Tibial nerve (tissue), 4 donors: Measurements from ENCODE around the gene CIITA.

Experiments
- EP300 ChIP-seq, 2 donors: sonication (generic); formaldehyde crosslinking; IDR thresholded peaks; one replicate each; pipeline ENCODE4 v1.6.1; 2017; ENCODE audit warnings: antibody characterized with exemption in 2 of 2, mild to moderate bottlenecking in 1 of 2
- POLR2A ChIP-seq, 2 donors: fragments of 450-650 bp; IDR thresholded peaks; one replicate each; pipeline ENCODE4 v1.6.1; 2017; ENCODE audit warnings: antibody characterized with exemption in 2 of 2, mild to moderate bottlenecking in 2 of 2, moderate library complexity in 2 of 2
- TF ChIP-seq, protein P1 (sequence below), 5 experiments: fragments of 200-600 bp in 3 of 5; fragments of 450-650 bp in 2 of 5; sonication (generic) in 3 of 5; IDR thresholded peaks; one replicate each; pipeline ENCODE4 v1.5.1; 2016 to 2019; ENCODE audit warnings: antibody characterized with exemption in 5 of 5, mild to moderate bottlenecking in 3 of 5, moderate library complexity in 2 of 5

DNA sequence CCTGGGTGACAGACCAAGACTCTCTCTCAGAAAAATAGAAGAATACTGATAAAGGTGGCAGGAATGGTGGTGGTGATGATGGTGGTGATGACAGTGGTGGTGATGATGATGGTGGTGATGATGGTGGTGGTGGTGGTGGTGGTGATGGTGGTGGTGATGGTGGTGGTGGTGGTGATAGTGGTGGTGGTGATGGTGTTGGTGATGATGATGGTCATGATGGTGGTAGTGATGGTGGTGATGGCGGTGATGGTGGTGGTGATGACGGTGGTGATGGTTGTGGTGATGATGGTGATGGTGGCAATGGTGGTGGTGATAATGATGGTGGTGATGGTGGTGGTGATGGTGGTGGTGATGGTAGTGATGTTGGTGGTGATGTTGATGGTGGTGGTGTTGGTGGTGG, 18.0 kb upstream of the CIITA start:
- TF ChIP-seq, protein P1, sequence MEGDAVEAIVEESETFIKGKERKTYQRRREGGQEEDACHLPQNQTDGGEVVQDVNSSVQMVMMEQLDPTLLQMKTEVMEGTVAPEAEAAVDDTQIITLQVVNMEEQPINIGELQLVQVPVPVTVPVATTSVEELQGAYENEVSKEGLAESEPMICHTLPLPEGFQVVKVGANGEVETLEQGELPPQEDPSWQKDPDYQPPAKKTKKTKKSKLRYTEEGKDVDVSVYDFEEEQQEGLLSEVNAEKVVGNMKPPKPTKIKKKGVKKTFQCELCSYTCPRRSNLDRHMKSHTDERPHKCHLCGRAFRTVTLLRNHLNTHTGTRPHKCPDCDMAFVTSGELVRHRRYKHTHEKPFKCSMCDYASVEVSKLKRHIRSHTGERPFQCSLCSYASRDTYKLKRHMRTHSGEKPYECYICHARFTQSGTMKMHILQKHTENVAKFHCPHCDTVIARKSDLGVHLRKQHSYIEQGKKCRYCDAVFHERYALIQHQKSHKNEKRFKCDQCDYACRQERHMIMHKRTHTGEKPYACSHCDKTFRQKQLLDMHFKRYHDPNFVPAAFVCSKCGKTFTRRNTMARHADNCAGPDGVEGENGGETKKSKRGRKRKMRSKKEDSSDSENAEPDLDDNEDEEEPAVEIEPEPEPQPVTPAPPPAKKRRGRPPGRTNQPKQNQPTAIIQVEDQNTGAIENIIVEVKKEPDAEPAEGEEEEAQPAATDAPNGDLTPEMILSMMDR (IDR thresholded peaks at IDR 0.05): no peak
- TF ChIP-seq POLR2A (IDR thresholded peaks at IDR 0.05): no peak
- TF ChIP-seq EP300 (IDR thresholded peaks at IDR 0.05): no peak
